ENCODE results near the gene SYNPO.

- TF ChIP-seq EZH2 (IDR thresholded peaks at IDR 0.05; ENCODE audit: insufficient read depth, low read length) (no peak), CTCF (IDR thresholded peaks at IDR 0.05; ENCODE audit: insufficient read depth, low read depth, low read length) (no peak)
These were observed 26.3 kb upstream of the SYNPO start for GRCh38 chr5:150613991-150614660.

All from astrocyte (in vitro differentiated cells and primary cell).